ENCODE data around the gene PSMB9. TPM values are rescaled to one million over a fixed set of nuclear protein-coding genes. Genes with fewer than 3 reads are reported as not detected.

Gene PSMB9
- total RNA-seq, 2 experiments from 2014 or later: 219 to 229 TPM

DNA sequence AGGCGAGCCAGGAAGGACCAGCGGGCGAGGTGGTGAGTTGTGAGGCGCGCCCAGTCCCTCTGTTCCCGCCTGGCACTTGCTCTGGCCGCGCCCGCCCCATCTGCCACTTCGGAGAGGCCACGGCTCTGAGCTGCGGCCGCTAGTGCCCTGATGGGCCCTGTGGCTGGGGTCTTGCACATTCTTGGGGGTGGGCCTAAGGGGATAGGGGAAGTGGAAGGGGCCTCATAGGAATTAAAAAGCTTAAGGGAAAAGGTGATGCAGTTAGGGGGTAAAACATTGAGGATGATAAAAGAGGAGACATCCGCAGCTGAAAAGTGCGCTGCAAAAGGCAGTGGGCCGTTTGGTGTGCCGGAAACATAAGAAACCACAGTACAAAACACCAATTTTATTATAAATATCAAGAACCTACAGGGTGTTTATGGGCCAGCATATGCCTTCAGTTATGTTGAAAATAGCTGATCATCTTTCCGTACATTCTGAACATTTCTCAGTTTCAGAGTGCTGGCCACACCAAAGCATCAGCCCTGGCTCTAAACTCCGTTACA is 9.1 kb upstream of the PSMB9 start:
- Mint-ChIP-seq H3K9me3 (no peaks in the 10 kb centered on the region), H3K4me3 (peak overlapping the region; percentile 97), H3K27ac (peak overlapping the region; percentile 99), H3K36me3 (ENCODE audit: low read depth) (peaks cover 94% of the 10 kb centered on the region), H3K27me3 (no peaks in the 10 kb centered on the region), H3K4me1 (ENCODE audit: low read depth) (peaks cover 60% of the 10 kb centered on the region)
- intact Hi-C loops (cut with micrococcal nuclease): loop anchor here (2.0 kb wide), 1 partner anchor 126 kb away; no protein-coding TSS in a partner anchor
- TF ChIP-seq CTCF (IDR thresholded peaks at IDR 0.05): no peak
- DNase-seq (peak; percentile 47), ATAC-seq (peak; percentile 1)
- CTCF ChIA-PET: interaction anchor here (0.7 to 10.1 kb wide), 9 partner anchors 14 to 1324 kb away, joined by 3 to 400 read pairs (median 4); partner anchors contain the start of genes PSMB9 and TAP1
- POLR2A ChIA-PET: interaction anchor here (1.0 to 10.7 kb wide), 16 partner anchors 11 to 427 kb away, joined by 3 to 458 read pairs (median 6); partner anchors contain the start of genes BRD2, HLA-DQB1, PSMB9 and RPS18

- Mint-ChIP-seq H3K9me3 (no peaks in the 10 kb centered on the region), H3K36me3 (ENCODE audit: low read depth) (peaks cover 94% of the 10 kb centered on the region), H3K27me3 (no peaks in the 10 kb centered on the region), H3K4me1 (ENCODE audit: low read depth) (peaks cover 60% of the 10 kb centered on the region), H3K4me3 (peak overlapping the region; percentile 97), H3K27ac (peak overlapping the region; percentile 99)
- intact Hi-C loops (cut with micrococcal nuclease): loop anchor here (2.0 kb wide), 1 partner anchor 125 kb away; no protein-coding TSS in a partner anchor
- no peak for TF ChIP-seq CTCF (IDR thresholded peaks at IDR 0.05)
- ATAC-seq (peak; percentile 7), DNase-seq (peak; percentile 67)
- ChIA-PET CTCF (interaction anchor here (0.9 to 10.1 kb wide), 9 partner anchors 13 to 140 kb away, joined by 3 to 400 read pairs (median 4); partner anchors contain the start of genes PSMB9 and TAP1), POLR2A (interaction anchor here (0.7 to 10.7 kb wide), 17 partner anchors 11 to 668 kb away, joined by 3 to 458 read pairs (median 6); partner anchors contain the start of genes BRD2, HLA-DQB1, PSMB9 and RPS18)
Measured at GRCh38 chr6:32845384-32845884, 8.6 kb upstream of the PSMB9 start.

- Mint-ChIP-seq H3K4me3 (peak overlapping the region; percentile 97), H3K4me1 (ENCODE audit: low read depth) (peaks cover 53% of the 10 kb centered on the region), H3K36me3 (ENCODE audit: low read depth) (peaks cover 95% of the 10 kb centered on the region), H3K9me3 (no peaks in the 10 kb centered on the region), H3K27ac (peak overlapping the region; percentile 99), H3K27me3 (no peaks in the 10 kb centered on the region)
- ChIA-PET POLR2A (interaction anchor here (1.7 to 10.7 kb wide), 4 partner anchors 8 to 125 kb away, joined by 6 to 458 read pairs (median 74); partner anchors contain the start of genes BRD2, PSMB9, TAP1 and TAP2), CTCF (interaction anchor here (0.5 to 10.1 kb wide), 5 partner anchors 8 to 138 kb away, joined by 4 to 400 read pairs (median 16); partner anchors contain the start of genes PSMB9, TAP1 and TAP2)
- intact Hi-C loops (cut with micrococcal nuclease): no loop called here
- no peak for DNase-seq
- TF ChIP-seq CTCF (IDR thresholded peaks at IDR 0.05): no peak
- no peak for ATAC-seq
Measured at GRCh38 chr6:32847004-32847403, 7.0 kb upstream of the PSMB9 start.

DNA sequence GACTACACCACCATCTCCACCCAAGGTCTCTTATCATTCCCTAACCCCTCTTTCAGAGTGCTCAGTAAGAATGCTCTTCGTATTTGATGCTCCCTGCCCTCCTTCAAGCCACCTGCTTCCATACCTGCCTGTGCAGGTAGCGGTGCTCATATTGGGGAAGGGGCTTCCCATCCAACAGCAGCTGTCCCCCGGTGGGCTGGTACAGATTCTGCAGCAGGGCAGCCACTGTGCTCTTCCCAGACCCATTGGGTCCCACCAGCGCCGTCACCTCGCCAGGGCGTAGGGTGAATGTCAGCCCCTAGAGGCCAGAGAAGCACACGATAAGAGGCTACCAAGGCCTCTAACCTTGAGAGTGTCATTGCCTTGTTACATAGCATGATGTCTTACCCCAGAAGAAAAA is 6.2 kb upstream of the PSMB9 start:
- TF ChIP-seq CTCF (IDR thresholded peaks at IDR 0.05): peak; percentile 13
- Mint-ChIP-seq H3K9me3 (no peaks in the 10 kb centered on the region), H3K4me1 (ENCODE audit: low read depth) (peaks cover 49% of the 10 kb centered on the region), H3K27ac (peak overlapping the region; percentile 99), H3K27me3 (no peaks in the 10 kb centered on the region), H3K36me3 (ENCODE audit: low read depth) (peaks cover 95% of the 10 kb centered on the region), H3K4me3 (peak overlapping the region; percentile 97)
- ATAC-seq (no peak), DNase-seq (no peak)
- POLR2A ChIA-PET: interaction anchor here (1.0 to 5.1 kb wide), 3 partner anchors 9 to 1307 kb away, joined by 3 to 135 read pairs (median 6); partner anchors contain the start of genes BRD2 and TAP2
- CTCF ChIA-PET: interaction anchor here (0.5 to 1.7 kb wide), 2 partner anchors 8 to 9 kb away, joined by 4 to 5 read pairs; partner anchors contain the start of gene TAP2
- intact Hi-C loops (cut with micrococcal nuclease): no loop called here
